Heart left ventricle (tissue), 16 donors: ENCODE measurements around the gene KATNB1. TPM values are rescaled to one million over a fixed set of nuclear protein-coding genes. Genes with fewer than 3 reads are reported as not detected.

Experiments
- ATAC-seq, 4 donors: fragments of 200-7000 bp; cut with Tn5 transposase; one replicate each; pipeline ENCODE4 v1.9.1; 2020 to 2022; ENCODE audit warnings: moderate library complexity in 4 of 4, mild to moderate bottlenecking in 3 of 4, moderate number of reproducible peaks in 1 of 4
- DNase-seq, 5 donors: peaks; one replicate each; pipeline ENCODE4 v3.0.0-alpha.2; 2020
- H3K27ac ChIP-seq, 12 donors: fragments of 200-600 bp; sonication (generic) in 4 of 12; one replicate each; pipeline versions ENCODE4 v1.5.0 to v1.8.0; 2016 to 2022; ENCODE audit warnings: mild to moderate bottlenecking in 2 of 12
- H3K27me3 ChIP-seq, 9 donors: fragments of 200-600 bp; sonication (generic) in 2 of 9; one replicate each; pipeline versions ENCODE4 v1.5.1 to v1.8.0; 2016 to 2022; ENCODE audit warnings: mild to moderate bottlenecking in 3 of 9
- H3K36me3 ChIP-seq, 9 donors: fragments of 200-600 bp; sonication (generic) in 2 of 9; one replicate each; pipeline versions ENCODE4 v1.5.0 to v1.8.0; 2018 to 2022; ENCODE audit warnings: mild to moderate bottlenecking in 2 of 9
- H3K4me1 ChIP-seq, 12 donors: fragments of 200-600 bp; sonication (generic) in 4 of 12; one replicate each; pipeline versions ENCODE4 v1.5.0 to v1.8.0; 2016 to 2022; ENCODE audit warnings: mild to moderate bottlenecking in 3 of 12
- H3K4me3 ChIP-seq, 12 donors: fragments of 200-600 bp; sonication (generic) in 4 of 12; one replicate each; pipeline versions ENCODE4 v1.5.0 to v1.8.0; 2017 to 2022; ENCODE audit warnings: mild to moderate bottlenecking in 9 of 12, moderate library complexity in 4 of 12
- H3K9me3 ChIP-seq, 12 donors: fragments of 200-600 bp; sonication (generic) in 4 of 12; one replicate each; pipeline versions ENCODE4 v1.5.0 to v1.8.0; 2016 to 2022; ENCODE audit warnings: mild to moderate bottlenecking in 1 of 12
- CTCF ChIP-seq, 12 donors: fragments of 200-600 bp; sonication (generic) in 4 of 12; IDR thresholded peaks; one replicate each; pipeline versions ENCODE4 v1.5.0 to v1.8.0; 2018 to 2022; ENCODE audit warnings: antibody characterized with exemption in 12 of 12, mild to moderate bottlenecking in 5 of 12
- POLR2A ChIP-seq, 2 donors: fragments of 450-650 bp; IDR thresholded peaks; one replicate each; pipeline ENCODE4 v1.6.1; 2017; ENCODE audit warnings: antibody characterized with exemption in 2 of 2, mild to moderate bottlenecking in 2 of 2, moderate library complexity in 2 of 2
- WGBS, 4 donors: extraction: QIAGEN DNeasy Blood & Tissue Kit in 2 of 4; methylation state at CpG; one replicate each; pipeline versions ENCODE4 v1.1.5 to v1.1.7; 2013 to 2018; 5-methylcytosine and 5-hydroxymethylcytosine counted together
- intact Hi-C, 10 donors: fragments of 100-400 bp; cut with DNase I; formaldehyde crosslinking; loops; one replicate each; pipeline versions ENCODE4 v1.11.1 to v1.14.2; 2022
- polyA plus RNA-seq, 2 donors: library from polyadenylated mRNA; stranded (reverse); fragments of 200-250 nt; gene quantifications; one replicate each; pipeline ENCODE4 v1.2.3, GENCODE V29; 2013
- total RNA-seq, 9 donors: library from RNA; depleted of rRNA in 2 of 9; stranded (reverse); fragments of >200 nt in 2 of 9; fragmentation: NEBNext Ultra II Directional in 3 of 9; extraction: Animal tissue kit (Norgen Biotek cat#: 25700) in 3 of 9; gene quantifications; one replicate each; pipeline versions ENCODE4 v1.1.0 to v1.2.4, GENCODE V29; 2016 to 2023
- donor health status: ischemic (EF 13 %, LVEDD 7.1; RV severe dilation, severe dysfunction).
- donor health status: healthy with polysubstance abuse.
- donor health status: DM: no; HTN: yes; CAD: no.
- donor health status: DM: no; HTN: no; CAD: no.
- donor health status: ischemic (EF 25% LVEDD 6.9; RV normal size, moderate dysfunction).
- donor health status: ischemic (EF 25% LVEDD 5.7; RV mildly dilated, moderate dysfunction).
- donor health status: healthy.
- donor health status: DM: yes; HTN: yes; CAD: no.
- donor health status: ischemic (EF 35%, LVEDD 5.7; RV mildly dilated, moderate dysfunction).
- donor health status: nonischemic (EF 11% LVEDD 7.7; RV severe dilation, severe dysfunction).
- donor health status: DM: yes; HTN: yes; CAD: no.
- donor health status: PGD.
- donor health status: ischemic (EF 29% LVEDD 5.4; RV normal size, mild dysfunction).
- donor health status: nonischemic (EF 23%, LVEDD 6.1; RV moderate dilation, normal function).

The KATNB1 gene
- total and polyA plus RNA-seq, 11 donors = 8.0 to 20.5 (median 15.3) TPM

DNA sequence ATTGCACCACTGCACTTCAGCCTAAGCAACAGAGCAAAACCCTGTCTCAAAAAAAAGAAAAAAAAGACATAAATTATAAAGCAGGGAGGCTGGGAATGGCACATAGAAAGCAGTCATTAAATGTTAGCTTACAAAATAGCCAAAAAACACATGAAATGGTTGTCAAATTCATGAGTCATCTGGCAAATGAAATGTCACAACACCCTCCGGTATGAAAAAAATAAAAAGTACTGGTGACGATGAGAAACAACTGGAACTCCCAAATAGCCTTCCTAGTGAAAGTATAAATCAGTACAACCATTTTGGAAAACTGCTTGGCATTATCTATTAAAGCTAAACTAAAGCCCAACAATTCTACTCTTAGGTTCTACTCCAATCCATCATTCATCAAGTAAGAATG lies 3.5 kb upstream of the KATNB1 start:
- no peaks in the 10 kb centered on the region for H3K36me3 ChIP-seq
- no peak overlapping the region for H3K27ac ChIP-seq
- DNase-seq (no peak), ATAC-seq (no peak)
- H3K9me3 ChIP-seq = peaks cover 0 to 10% (median 0%) of the 10 kb centered on the region in 12 donors
- no peaks in the 10 kb centered on the region for H3K27me3 ChIP-seq
- no peak overlapping the region for H3K4me3 ChIP-seq
- WGBS, 4 donors = 65 to 73% (median 68%) methylated on average over 2 of the region's 2 CpGs
- peaks cover 0 to 21% (median 16%) of the 10 kb centered on the region in 12 donors for H3K4me1 ChIP-seq
- intact Hi-C loops = loop anchor here in 1 of 10 donors (10.0 kb wide), 1 partner anchor 273 kb away; the partner anchor contains the start of genes USB1 and ZNF319
- no peak for TF ChIP-seq POLR2A (IDR thresholded peaks at IDR 0.05)
- TF ChIP-seq CTCF (IDR thresholded peaks at IDR 0.05) = no peak

- no peak for ATAC-seq
- H3K27ac ChIP-seq = no peak overlapping the region
- TF ChIP-seq CTCF (IDR thresholded peaks at IDR 0.05) = no peak
- no peak for TF ChIP-seq POLR2A (IDR thresholded peaks at IDR 0.05)
These were observed 2.9 kb upstream of the KATNB1 start for GRCh38 chr16:57732714-57733113.

DNA sequence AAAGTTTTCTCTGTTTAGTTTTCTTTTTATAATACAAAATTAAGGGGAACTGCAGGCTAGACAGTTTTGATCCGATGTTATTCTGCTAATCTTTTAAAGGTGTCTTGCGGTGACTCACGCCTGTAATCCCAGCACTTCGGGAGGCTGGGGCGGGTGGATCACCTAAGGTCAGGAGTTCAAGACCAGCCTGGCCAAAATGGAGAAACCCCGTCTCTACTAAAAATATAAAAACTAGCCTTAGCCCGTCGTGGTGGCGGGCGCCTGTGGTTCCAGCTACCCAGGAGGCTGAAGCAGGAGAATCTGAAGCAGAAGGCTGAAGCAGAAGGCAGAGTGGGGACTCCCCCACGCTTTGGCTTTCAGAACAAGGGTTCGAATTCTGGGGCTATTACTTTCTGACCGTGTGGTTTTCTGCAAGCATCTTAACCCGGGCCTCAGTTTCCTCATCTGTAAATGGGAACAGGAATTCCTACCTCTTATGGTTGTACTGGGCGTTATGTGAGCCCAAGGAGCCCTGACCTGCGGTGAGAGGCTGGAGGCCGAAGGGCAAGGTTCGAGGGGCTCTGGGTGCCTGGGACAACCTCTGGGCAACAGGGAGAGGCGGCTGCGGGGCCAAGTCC lies 1.2 kb upstream of the KATNB1 start:
- H3K27ac ChIP-seq = peak overlapping the region; percentile 68 to 96 (median 88)
- ATAC-seq (no peak), DNase-seq (peak in 1 of 5 donors; percentile 5)
- peaks cover 0 to 26% (median 18%) of the 10 kb centered on the region in 12 donors for H3K4me1 ChIP-seq
- no peak for TF ChIP-seq POLR2A (IDR thresholded peaks at IDR 0.05)
- no peak for TF ChIP-seq CTCF (IDR thresholded peaks at IDR 0.05)
- H3K27me3 ChIP-seq = no peaks in the 10 kb centered on the region
- peak overlapping the region; percentile 40 to 97 (median 74) for H3K4me3 ChIP-seq
- peaks cover 0 to 5% (median 0%) of the 10 kb centered on the region in 9 donors for H3K36me3 ChIP-seq
- H3K9me3 ChIP-seq = peaks cover 0 to 10% (median 0%) of the 10 kb centered on the region in 12 donors
- intact Hi-C loops = loop anchor here in 1 of 10 donors (10.0 kb wide), 1 partner anchor 270 kb away; the partner anchor contains the start of genes USB1 and ZNF319
- 58 to 70% (median 60%) methylated on average over 16 to 20 of the region's 20 CpGs for WGBS, 4 donors

More at GRCh38 chr16:57732714-57733113, 2.9 kb upstream of the KATNB1 start:
- intact Hi-C loops = loop anchor here in 1 of 10 donors (10.0 kb wide), 1 partner anchor 272 kb away; the partner anchor contains the start of genes USB1 and ZNF319
- no peak overlapping the region for H3K4me3 ChIP-seq
- H3K4me1 ChIP-seq = peaks cover 0 to 26% (median 18%) of the 10 kb centered on the region in 12 donors
- no peaks in the 10 kb centered on the region for H3K27me3 ChIP-seq
- peak in 1 of 5 donors; percentile 3 for DNase-seq
- 67 to 80% (median 71%) methylated on average over 2 of the region's 2 CpGs for WGBS, 4 donors
- peaks cover 0 to 10% (median 0%) of the 10 kb centered on the region in 12 donors for H3K9me3 ChIP-seq
- H3K36me3 ChIP-seq = peaks cover 0 to 2% (median 0%) of the 10 kb centered on the region in 9 donors
